Activated CD4-positive, alpha-beta T cell treated with anti-CD3 and anti-CD28 coated beads, Interleukin-2, amount 10 ng/mL, durations not matched to agents 7 days and 5 days (primary cell): ENCODE measurements around the gene TUFT1. TPM values are rescaled to one million over a fixed set of nuclear protein-coding genes. Genes with fewer than 3 reads are reported as not detected.
A peak's percentile ranks its signal among the peaks of the same experiment; 100 is the strongest.

ENCODE experiments used
- CTCF ChIA-PET: fragments of 350-600 bp; sonication (Branson Sonifier 250); formaldehyde crosslinking; loops from one replicate; lab custom pipeline; 2021; ENCODE audit warnings: antibody characterized with exemption; lab: Charles Lee
- POLR2A ChIA-PET: fragments of 350-600 bp; sonication (Branson Sonifier 250); formaldehyde crosslinking; loops from one replicate; lab custom pipeline; 2021; ENCODE audit warnings: antibody characterized with exemption; lab: Charles Lee
- DNase-seq: peaks from one replicate; pipeline ENCODE4 v3.0.0-alpha.2; 2020
- H3K27ac Mint-ChIP-seq: one replicate; pipeline ENCODE4 v1.8.0; 2021; ENCODE audit warnings: mild to moderate bottlenecking, moderate library complexity, mixed read lengths
- H3K27me3 Mint-ChIP-seq: one replicate; pipeline ENCODE4 v1.8.0; 2021; ENCODE audit warnings: mixed read lengths
- H3K36me3 Mint-ChIP-seq: one replicate; pipeline ENCODE4 v1.8.0; 2021; ENCODE audit warnings: low read depth, mixed read lengths
- H3K4me1 Mint-ChIP-seq: one replicate; pipeline ENCODE4 v1.8.0; 2021; ENCODE audit warnings: mixed read lengths
- H3K4me3 Mint-ChIP-seq: one replicate; pipeline ENCODE4 v1.8.0; 2021; ENCODE audit warnings: mild to moderate bottlenecking, moderate library complexity, mixed read lengths
- H3K9me3 Mint-ChIP-seq: one replicate; pipeline ENCODE4 v1.8.0; 2021; ENCODE audit warnings: mixed read lengths
- total RNA-seq, 2 experiments: library from RNA; stranded (reverse); gene quantifications; one replicate each; pipeline ENCODE4 v1.2.3, GENCODE V29; 2021

Gene TUFT1
- total RNA-seq, 2 experiments from 2014 or later, result 1.9 to 2.2 TPM

DNA sequence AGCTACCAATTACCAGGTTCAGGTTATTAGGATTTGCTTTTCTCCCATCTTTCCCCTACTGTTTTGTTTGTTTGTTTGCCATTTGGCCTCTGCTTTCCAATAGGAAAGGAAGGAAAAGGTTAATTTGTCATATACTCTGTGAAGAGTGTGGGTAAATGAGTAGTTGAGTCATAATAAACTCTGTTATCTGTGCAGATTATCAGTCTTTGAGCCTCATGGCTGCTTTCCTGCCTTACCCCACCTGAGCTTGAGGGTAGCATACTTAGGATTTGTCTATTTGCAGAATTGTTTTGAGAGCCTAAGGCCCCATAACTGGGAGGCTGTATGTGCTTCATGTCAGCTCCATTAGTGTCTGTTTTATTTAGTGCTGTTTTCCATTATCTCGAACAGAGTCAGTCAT lies 38.8 kb downstream of the TUFT1 start:
- Mint-ChIP-seq H3K4me1 (peaks cover 11% of the 10 kb centered on the region), H3K4me3 (no peak overlapping the region), H3K9me3 (no peaks in the 10 kb centered on the region), H3K27ac (no peak overlapping the region), H3K27me3 (no peaks in the 10 kb centered on the region), H3K36me3 (no peaks in the 10 kb centered on the region)
- DNase-seq, result no peak
- CTCF ChIA-PET, result interaction anchor here (0.6 to 1.7 kb wide), 7 partner anchors 10 to 258 kb away, joined by 3 to 5 read pairs (median 3); no protein-coding TSS in a partner anchor
- POLR2A ChIA-PET, result interaction anchor here (0.9 kb wide), 1 partner anchor 14 kb away, joined by 3 read pairs; no protein-coding TSS in a partner anchor

DNA sequence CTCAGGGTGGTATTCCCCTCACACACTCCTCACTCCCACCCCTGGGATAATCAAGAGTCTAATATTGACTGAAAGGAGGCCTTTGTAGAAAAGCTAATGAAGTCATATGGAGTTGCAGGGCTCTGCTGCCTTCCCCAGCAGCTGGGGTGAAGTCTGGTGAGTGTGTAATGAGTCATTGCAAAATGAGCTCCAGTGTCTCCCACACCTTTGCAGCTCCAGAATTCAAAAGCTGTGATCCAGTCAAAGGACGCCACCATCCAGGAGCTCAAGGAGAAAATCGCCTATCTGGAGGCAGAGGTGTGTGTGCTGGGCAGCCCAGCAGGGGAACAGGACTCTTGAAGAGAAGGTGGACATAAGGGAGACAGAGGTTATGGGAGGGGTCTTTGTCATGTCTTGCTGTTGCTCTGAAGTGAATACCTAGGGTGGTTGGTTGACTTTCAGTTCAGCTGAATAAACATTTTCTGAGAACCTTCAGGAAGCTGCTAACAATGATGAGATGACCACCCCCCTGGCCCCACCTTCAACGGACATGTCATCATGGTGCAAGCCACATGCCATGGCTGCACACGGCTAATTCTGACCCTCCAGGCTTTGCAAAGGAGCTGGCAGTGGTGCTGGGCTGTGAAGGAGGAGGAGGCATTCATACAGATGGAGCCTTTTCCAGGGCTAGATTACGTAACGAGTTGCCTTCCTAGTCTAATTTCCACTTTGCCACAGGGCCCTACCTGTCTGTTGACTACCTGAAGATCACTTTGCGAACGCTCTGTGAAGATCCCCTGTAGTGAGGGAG lies 39.5 kb downstream of the TUFT1 start:
- Mint-ChIP-seq H3K4me1 (peaks cover 8% of the 10 kb centered on the region), H3K36me3 (no peaks in the 10 kb centered on the region), H3K9me3 (no peaks in the 10 kb centered on the region), H3K4me3 (no peak overlapping the region), H3K27ac (no peak overlapping the region), H3K27me3 (no peaks in the 10 kb centered on the region)
- no peak for DNase-seq
- ChIA-PET CTCF (interaction anchor here (0.6 to 1.7 kb wide), 7 partner anchors 10 to 43 kb away, joined by 3 to 6 read pairs (median 3); no protein-coding TSS in a partner anchor), POLR2A (interaction anchor here (0.9 kb wide), 1 partner anchor 14 kb away, joined by 3 read pairs; no protein-coding TSS in a partner anchor)

DNA sequence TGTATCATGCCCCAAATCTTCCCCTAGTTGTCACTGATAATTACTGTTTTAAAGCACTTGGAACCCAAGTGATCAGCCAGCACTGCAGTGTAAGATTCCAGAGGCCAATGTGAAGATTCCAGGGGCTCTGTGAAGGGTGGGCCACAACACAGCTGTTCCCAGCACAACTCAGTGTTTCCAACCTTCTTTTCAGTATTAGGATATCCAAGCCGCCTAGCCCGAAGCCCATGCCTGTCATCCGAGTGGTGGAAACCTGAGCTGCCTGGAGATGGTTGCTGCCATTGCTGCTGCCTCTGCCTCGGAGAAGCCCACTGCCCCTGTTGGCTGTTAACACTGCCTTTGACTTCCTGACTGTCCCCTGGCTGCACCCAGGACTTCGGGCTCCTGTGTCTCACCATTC lies 41.3 kb downstream of the TUFT1 start:
- Mint-ChIP-seq H3K27ac (no peak overlapping the region), H3K27me3 (no peaks in the 10 kb centered on the region), H3K9me3 (no peaks in the 10 kb centered on the region), H3K4me3 (no peak overlapping the region), H3K36me3 (no peaks in the 10 kb centered on the region), H3K4me1 (no peaks in the 10 kb centered on the region)
- DNase-seq, result no peak
- CTCF ChIA-PET, result interaction anchor here (0.6 to 2.0 kb wide), 2 partner anchors 17 to 27 kb away, joined by 3 to 6 read pairs; no protein-coding TSS in a partner anchor
- POLR2A ChIA-PET, result no interaction called here

DNA sequence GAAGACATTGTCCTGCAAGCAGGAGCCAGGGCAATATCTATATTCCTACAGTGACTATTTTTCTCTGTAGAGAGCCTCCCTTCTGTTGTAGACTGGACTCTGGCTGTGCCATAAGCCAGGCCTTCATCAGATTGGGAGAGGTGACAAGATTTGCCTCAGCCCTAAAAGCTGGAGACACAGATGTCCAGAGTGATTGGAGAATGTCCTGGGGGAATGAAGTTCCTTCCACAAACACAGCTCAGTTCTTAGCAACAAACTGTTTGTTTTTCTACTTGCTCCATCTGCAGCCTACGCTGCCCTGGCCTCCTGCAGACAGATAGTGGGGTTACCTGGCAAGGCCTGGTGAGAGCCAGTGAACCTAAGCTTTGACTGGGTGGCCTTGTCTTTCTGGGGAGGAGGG lies 41.8 kb downstream of the TUFT1 start:
- CTCF ChIA-PET, result interaction anchor here (2.0 kb wide), 1 partner anchor 18 kb away, joined by 6 read pairs; no protein-coding TSS in a partner anchor
- POLR2A ChIA-PET, result no interaction called here
- Mint-ChIP-seq H3K9me3 (no peaks in the 10 kb centered on the region), H3K27me3 (no peaks in the 10 kb centered on the region), H3K4me3 (no peak overlapping the region), H3K4me1 (no peaks in the 10 kb centered on the region), H3K27ac (no peak overlapping the region), H3K36me3 (no peaks in the 10 kb centered on the region)
- no peak for DNase-seq

DNA sequence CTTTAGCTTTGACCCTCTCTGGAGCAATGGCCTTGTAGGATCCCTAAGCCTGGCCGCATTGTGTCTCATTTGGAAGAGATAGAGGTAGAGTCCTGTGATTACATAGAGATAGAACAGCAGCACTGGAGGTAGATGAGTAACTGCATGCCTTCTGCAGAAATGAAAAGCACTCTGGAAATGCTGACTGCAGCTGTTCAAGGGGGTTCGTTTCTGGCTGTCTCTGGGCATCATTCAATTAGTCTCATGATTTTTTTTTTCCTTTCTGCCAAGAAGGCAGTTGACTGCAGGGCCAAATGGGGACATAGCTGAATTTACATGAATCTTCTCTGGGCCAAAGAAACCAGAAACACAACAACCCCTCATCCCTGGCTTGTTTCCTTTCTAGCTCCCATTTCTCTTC lies 43.7 kb downstream of the TUFT1 start:
- Mint-ChIP-seq H3K4me1 (no peaks in the 10 kb centered on the region), H3K36me3 (no peaks in the 10 kb centered on the region), H3K27me3 (peaks cover 4% of the 10 kb centered on the region), H3K27ac (no peak overlapping the region), H3K9me3 (no peaks in the 10 kb centered on the region), H3K4me3 (no peak overlapping the region)
- ChIA-PET CTCF (interaction anchor here (0.7 to 3.1 kb wide), 3 partner anchors 10 to 326 kb away, joined by 3 to 15 read pairs (median 3); no protein-coding TSS in a partner anchor), POLR2A (no interaction called here)
- no peak for DNase-seq

DNA sequence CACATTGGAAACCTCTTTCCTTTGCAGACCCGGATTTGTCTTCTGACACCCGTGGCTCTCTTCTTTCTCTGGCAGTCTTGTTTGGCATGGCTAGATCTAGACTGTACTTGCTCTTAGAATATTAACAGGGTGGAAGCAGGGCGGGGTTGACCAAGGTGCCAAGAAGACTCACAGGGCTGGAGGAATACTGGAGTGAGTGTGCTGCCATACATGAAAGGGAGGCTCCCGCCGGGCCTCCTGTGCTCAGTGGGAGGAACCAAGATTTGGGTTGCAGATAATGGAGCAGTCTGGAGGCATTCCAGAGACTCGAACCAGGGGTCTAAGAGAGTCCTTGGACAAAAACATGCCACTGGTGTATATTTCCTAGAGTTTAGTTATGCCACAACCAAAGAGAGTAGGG lies 44.2 kb downstream of the TUFT1 start:
- DNase-seq, result no peak
- Mint-ChIP-seq H3K9me3 (no peaks in the 10 kb centered on the region), H3K36me3 (no peaks in the 10 kb centered on the region), H3K27ac (no peak overlapping the region), H3K27me3 (peaks cover 7% of the 10 kb centered on the region), H3K4me1 (no peaks in the 10 kb centered on the region), H3K4me3 (no peak overlapping the region)
- ChIA-PET POLR2A (no interaction called here), CTCF (interaction anchor here (0.6 to 3.1 kb wide), 3 partner anchors 10 to 325 kb away, joined by 3 to 15 read pairs (median 3); no protein-coding TSS in a partner anchor)

DNA sequence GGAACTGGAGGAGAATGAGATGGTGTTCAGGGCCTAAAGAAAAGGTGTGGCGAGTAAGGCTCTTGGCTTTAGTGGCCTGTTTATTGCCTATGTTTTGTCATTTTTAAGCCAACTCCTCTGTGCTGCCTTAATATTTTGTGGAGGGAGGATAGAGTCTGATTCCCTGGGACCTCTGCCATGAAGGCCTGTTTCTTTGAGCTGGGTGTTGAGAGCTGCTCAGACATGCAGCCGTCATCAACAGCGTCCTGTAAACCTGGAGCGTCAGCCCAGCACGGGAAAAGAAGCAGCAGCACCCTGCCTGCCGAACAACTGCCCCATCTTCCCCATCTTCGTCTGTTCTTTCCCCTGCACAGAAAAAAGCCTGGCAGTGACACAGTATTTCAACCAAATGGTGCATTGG lies 44.7 kb downstream of the TUFT1 start:
- Mint-ChIP-seq H3K27ac (no peak overlapping the region), H3K27me3 (peaks cover 8% of the 10 kb centered on the region), H3K4me1 (no peaks in the 10 kb centered on the region), H3K9me3 (no peaks in the 10 kb centered on the region), H3K4me3 (no peak overlapping the region), H3K36me3 (no peaks in the 10 kb centered on the region)
- no peak for DNase-seq
- POLR2A ChIA-PET, result no interaction called here
- CTCF ChIA-PET, result interaction anchor here (0.6 to 3.1 kb wide), 2 partner anchors 9 to 169 kb away, joined by 3 to 15 read pairs; no protein-coding TSS in a partner anchor

DNA sequence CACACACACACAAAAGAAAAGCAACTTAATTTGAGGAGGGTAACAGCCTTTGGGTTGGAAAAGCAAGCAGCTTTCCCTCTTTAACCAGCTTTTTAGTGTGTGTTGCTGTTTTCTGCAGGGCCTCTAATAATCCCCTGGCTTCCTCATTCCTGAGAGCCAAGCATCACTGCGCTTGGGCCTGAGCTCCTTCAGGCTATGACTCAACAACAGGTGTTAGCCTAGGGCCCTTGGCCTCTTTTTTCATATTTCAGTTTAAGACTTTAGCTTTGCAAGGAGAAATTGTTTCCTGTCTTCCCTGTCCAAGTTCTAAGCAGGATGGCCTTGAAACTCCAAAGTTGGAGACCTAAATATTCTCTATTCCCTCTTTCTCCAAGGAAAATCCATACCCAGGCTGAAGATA lies 45.5 kb downstream of the TUFT1 start:
- ChIA-PET CTCF (interaction anchor here (0.6 to 3.1 kb wide), 3 partner anchors 9 to 166 kb away, joined by 3 to 15 read pairs (median 3); no protein-coding TSS in a partner anchor), POLR2A (no interaction called here)
- no peaks in the 10 kb centered on the region for H3K4me1 Mint-ChIP-seq
- no peak for DNase-seq
- H3K27ac Mint-ChIP-seq, result no peak overlapping the region
- H3K36me3 Mint-ChIP-seq, result no peaks in the 10 kb centered on the region
- H3K4me3 Mint-ChIP-seq, result no peak overlapping the region
- H3K9me3 Mint-ChIP-seq, result no peaks in the 10 kb centered on the region
- peaks cover 12% of the 10 kb centered on the region for H3K27me3 Mint-ChIP-seq

DNA sequence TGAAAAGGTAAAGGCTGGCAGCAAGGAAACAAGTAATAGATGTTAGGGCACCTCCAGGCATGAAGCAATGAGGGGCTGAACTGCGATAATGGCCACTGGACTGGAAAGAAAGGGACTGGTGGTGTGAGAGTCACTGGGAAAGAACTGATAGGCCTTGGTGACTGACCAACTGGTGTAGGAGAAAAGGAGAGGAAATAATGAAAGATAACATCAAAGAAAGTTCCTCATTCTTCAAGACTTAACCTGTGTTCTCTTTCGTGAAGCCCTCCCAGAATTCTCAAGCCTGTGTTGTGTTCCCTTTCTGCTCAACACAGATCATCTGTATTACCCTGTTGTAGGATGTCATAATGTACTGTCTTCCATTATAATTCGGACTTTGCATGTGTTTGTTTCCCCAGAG lies 50.9 kb downstream of the TUFT1 start:
- no peak overlapping the region for H3K27ac Mint-ChIP-seq
- H3K36me3 Mint-ChIP-seq, result no peaks in the 10 kb centered on the region
- H3K9me3 Mint-ChIP-seq, result no peaks in the 10 kb centered on the region
- no peak overlapping the region for H3K4me3 Mint-ChIP-seq
- no peak for DNase-seq
- H3K27me3 Mint-ChIP-seq, result peaks cover 25% of the 10 kb centered on the region
- ChIA-PET CTCF (interaction anchor here (0.6 kb wide), 1 partner anchor 241 kb away, joined by 3 read pairs; the partner anchor contains the start of gene RORC), POLR2A (no interaction called here)
- peaks cover 11% of the 10 kb centered on the region for H3K4me1 Mint-ChIP-seq

DNA sequence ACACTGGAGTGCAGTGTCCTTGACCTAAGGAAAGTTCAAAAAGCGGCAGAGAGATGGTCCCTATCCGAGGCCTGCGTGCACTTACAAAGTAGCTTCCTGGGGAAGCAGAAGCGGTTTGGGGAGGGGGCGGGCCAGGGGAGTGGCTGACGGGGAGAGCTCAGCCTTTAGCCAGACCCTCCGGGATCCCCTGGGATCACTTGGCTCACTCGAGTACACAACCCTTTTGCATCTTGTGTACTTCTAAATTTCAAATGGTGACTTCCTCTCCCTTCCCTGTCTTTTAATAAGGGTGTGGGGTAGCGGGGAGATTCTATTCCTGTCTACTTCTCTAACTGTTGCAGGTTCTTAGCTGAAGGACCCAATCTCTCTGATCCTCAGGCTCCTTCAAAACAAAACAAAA lies 53.6 kb downstream of the TUFT1 start:
- H3K4me3 Mint-ChIP-seq, result peak overlapping the region; percentile 38
- peaks cover 11% of the 10 kb centered on the region for H3K4me1 Mint-ChIP-seq
- H3K27ac Mint-ChIP-seq, result no peak overlapping the region
- H3K9me3 Mint-ChIP-seq, result no peaks in the 10 kb centered on the region
- ChIA-PET POLR2A (no interaction called here), CTCF (interaction anchor here (0.5 to 1.7 kb wide), 9 partner anchors 9 to 307 kb away, joined by 3 to 15 read pairs (median 4); no protein-coding TSS in a partner anchor)
- no peaks in the 10 kb centered on the region for H3K36me3 Mint-ChIP-seq
- no peak for DNase-seq
- peaks cover 22% of the 10 kb centered on the region for H3K27me3 Mint-ChIP-seq

DNA sequence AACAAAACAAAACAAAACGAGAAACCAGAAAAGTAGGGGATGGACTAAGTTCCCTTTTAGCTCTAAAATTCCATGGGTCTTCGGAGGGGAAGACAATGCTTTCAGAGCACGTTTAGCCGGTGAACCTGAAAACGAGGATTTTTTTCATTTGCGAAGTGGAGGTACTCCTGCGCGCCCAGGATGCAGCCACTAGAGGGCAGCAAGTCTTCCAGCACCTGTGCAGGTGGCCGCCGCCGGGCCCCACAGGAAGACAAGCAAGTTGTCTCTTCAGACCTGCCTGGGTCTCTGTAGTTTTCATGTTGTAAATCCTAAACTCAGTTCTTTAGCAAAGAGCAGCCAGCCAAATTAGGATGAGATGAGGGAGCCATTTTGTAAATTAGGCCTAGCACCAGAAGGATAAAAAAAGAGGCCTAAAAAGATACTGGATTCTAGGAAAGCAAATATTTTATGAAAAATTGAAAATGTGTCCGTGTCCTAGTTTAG lies 54.1 kb downstream of the TUFT1 start:
- peak overlapping the region; percentile 38 for H3K4me3 Mint-ChIP-seq
- H3K27ac Mint-ChIP-seq, result no peak overlapping the region

DNA sequence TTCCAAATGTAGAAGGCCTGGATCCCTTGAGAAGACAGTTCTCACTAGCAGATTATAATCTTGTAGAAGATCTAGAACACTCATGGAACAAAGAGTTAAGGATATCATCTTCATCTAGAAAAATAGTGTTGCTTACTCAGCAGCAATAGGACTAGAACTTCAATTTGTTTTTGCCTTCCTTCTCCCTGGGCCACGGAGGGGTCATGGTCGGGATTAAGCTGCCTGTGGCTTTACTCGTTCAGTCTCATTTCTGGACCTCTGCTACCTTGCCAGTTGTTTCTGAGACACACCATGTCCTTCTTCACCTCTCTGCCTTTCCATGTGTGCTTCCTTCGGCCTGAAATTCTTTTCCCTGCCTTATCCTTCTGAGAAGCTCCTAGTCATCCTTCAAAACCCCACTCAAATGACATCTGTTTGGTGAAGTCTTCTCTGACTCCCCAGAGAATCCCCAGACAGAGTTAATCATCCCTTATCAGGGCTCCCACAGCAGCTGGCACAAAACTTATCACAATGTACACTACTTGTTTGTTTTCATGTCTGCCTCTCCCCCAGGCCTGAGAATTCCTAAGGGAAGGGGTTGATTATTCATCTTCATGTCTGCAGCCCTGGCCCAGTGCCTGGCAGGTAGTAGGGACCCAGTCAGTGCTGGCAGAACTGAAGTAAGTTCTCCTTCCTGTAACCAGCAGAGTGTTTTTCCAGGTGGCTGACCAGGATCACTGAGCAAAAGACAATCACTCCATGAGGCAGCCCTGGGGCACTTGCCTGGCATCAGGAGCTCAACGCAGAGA lies 56.3 kb downstream of the TUFT1 start:
- H3K4me1 Mint-ChIP-seq, result peaks cover 11% of the 10 kb centered on the region
- DNase-seq, result no peak
- no peak overlapping the region for H3K27ac Mint-ChIP-seq
- H3K27me3 Mint-ChIP-seq, result peaks cover 8% of the 10 kb centered on the region
- ChIA-PET CTCF (interaction anchor here (0.6 to 1.6 kb wide), 5 partner anchors 10 to 226 kb away, joined by 3 to 8 read pairs (median 3); no protein-coding TSS in a partner anchor), POLR2A (no interaction called here)
- no peaks in the 10 kb centered on the region for H3K36me3 Mint-ChIP-seq
- no peak overlapping the region for H3K4me3 Mint-ChIP-seq
- no peaks in the 10 kb centered on the region for H3K9me3 Mint-ChIP-seq

More for the DNA sequence above, 54.1 kb downstream of the TUFT1 start:
- Mint-ChIP-seq H3K36me3 (no peaks in the 10 kb centered on the region), H3K27me3 (peaks cover 19% of the 10 kb centered on the region), H3K4me1 (peaks cover 11% of the 10 kb centered on the region), H3K9me3 (no peaks in the 10 kb centered on the region)
- DNase-seq, result peak; percentile 91
- POLR2A ChIA-PET, result no interaction called here
- CTCF ChIA-PET, result interaction anchor here (0.6 to 1.7 kb wide), 8 partner anchors 10 to 306 kb away, joined by 3 to 15 read pairs (median 4); no protein-coding TSS in a partner anchor
